GM12864 (cell line): ENCODE results near the gene REEP2.
A peak's percentile ranks its signal among the peaks of the same experiment; 100 is the strongest.

Experiments
- DNase-seq: peaks from one replicate; pipeline ENCODE4 v3.0.0-alpha.2; 2011; ENCODE audit warnings: low read depth
- H3K4me3 ChIP-seq: 2 replicates; pipeline ENCODE4 v1.5.1; 2011; ENCODE audit warnings: mild to moderate bottlenecking, low read depth, low read length, control low read depth
- TF ChIP-seq, protein P1 (sequence below): IDR thresholded peaks from 2 replicates; pipeline ENCODE4 v1.5.1; 2011; ENCODE audit warnings: low read depth, mild to moderate bottlenecking, moderate library complexity, low read length, control low read depth, inconsistent platforms; ENCODE audit errors: missing control alignments

REEP2 gene

GRCh38 chr5:138463419-138464007 is 24.7 kb downstream of the REEP2 start:
- peak overlapping the region; percentile 70 for H3K4me3 ChIP-seq
- TF ChIP-seq, protein P1, sequence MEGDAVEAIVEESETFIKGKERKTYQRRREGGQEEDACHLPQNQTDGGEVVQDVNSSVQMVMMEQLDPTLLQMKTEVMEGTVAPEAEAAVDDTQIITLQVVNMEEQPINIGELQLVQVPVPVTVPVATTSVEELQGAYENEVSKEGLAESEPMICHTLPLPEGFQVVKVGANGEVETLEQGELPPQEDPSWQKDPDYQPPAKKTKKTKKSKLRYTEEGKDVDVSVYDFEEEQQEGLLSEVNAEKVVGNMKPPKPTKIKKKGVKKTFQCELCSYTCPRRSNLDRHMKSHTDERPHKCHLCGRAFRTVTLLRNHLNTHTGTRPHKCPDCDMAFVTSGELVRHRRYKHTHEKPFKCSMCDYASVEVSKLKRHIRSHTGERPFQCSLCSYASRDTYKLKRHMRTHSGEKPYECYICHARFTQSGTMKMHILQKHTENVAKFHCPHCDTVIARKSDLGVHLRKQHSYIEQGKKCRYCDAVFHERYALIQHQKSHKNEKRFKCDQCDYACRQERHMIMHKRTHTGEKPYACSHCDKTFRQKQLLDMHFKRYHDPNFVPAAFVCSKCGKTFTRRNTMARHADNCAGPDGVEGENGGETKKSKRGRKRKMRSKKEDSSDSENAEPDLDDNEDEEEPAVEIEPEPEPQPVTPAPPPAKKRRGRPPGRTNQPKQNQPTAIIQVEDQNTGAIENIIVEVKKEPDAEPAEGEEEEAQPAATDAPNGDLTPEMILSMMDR, result no peak
- no peak for DNase-seq

- TF ChIP-seq, protein P1, result peak; percentile 69
- H3K4me3 ChIP-seq, result peak overlapping the region; percentile 70
- DNase-seq, result peak; percentile 68
Measured at GRCh38 chr5:138464008-138464387, 25.1 kb downstream of the REEP2 start.

DNA sequence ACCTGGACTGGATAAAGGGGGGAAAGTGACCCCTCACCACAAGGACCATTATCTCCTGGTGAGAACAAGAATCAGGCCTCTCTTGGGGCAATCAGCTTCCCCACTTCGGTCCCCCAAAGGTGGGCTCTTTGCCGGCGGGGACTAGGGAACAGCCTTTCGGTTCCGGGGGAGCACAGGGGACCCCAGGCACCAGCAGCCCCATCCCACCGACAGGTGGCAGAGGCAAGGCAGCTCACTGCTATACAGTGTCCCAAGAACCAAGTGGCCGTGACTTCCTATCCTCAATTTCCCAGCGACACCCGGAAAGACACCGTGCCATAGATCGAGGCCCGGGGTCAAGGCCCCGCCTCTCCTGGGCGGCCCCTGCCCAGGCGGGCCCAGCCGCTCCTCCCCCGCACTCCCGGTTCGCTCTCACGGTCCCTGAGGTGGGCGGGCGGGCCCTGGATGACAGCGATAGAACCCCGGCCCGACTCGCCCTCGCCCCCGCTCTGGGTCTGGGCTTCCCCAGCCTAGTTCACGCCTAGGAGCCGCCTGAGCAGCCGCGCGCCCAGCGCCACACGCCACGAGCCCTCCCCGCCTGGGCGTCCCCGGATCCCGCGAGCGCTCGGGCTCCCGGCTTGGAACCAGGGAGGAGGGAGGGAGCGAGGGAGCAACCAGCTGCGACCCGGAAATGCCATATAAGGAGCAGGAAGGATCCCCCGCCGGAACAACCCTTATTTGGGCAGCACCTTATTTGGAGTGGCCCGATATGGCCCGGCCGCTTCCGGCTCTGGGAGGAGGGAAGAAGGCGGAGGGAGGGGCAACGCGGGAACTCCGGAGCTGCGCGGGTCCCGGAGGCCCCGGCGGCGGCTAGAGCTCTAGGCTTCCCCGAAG is 25.8 kb downstream of the REEP2 start:
- peak; percentile 94 for DNase-seq
- TF ChIP-seq, protein P1, result no peak

GRCh38 chr5:138465261-138466124 is 26.6 kb downstream of the REEP2 start, which contains the start of gene EGR1:
TSS of gene EGR1 (plus strand) at chr5:138465479. CDS start at chr5:138465762, 283 bp downstream.
- TF ChIP-seq, protein P1, result peak; percentile 7
- peak within 1 kb of the TSS; percentile 70 for H3K4me3 ChIP-seq
- DNase-seq, result peak; percentile 71

More for the DNA sequence above, 25.8 kb downstream of the REEP2 start:
- peak overlapping the region; percentile 70 for H3K4me3 ChIP-seq

GRCh38 chr5:138466125-138466899 is 27.5 kb downstream of the REEP2 start:
- H3K4me3 ChIP-seq, result peak overlapping the region; percentile 70
- TF ChIP-seq, protein P1, result no peak
- DNase-seq, result no peak
